Prostate gland (tissue), 2 donors: ENCODE results near the gene PDE11A.

Experiments used
- CTCF ChIP-seq, 4 experiments: fragments of 200-600 bp in 2 of 4; fragments of 450-650 bp in 2 of 4; sonication (generic) in 2 of 4; IDR thresholded peaks; 1 replicate in 3 of 4; 2 replicates in 1 of 4; pipeline ENCODE4 v1.5.1; 2016 to 2019; ENCODE audit warnings: antibody characterized with exemption in 4 of 4, mild to moderate bottlenecking in 2 of 4, moderate library complexity in 2 of 4
- POLR2A ChIP-seq: fragments of 450-650 bp; IDR thresholded peaks from one replicate; pipeline ENCODE4 v1.6.1; 2016; ENCODE audit warnings: antibody characterized with exemption, mild to moderate bottlenecking
- POLR2AphosphoS5 ChIP-seq: sonication (generic); formaldehyde crosslinking; IDR thresholded peaks from one replicate; pipeline ENCODE4 v1.6.1; 2017; ENCODE audit warnings: antibody characterized with exemption

DNA sequence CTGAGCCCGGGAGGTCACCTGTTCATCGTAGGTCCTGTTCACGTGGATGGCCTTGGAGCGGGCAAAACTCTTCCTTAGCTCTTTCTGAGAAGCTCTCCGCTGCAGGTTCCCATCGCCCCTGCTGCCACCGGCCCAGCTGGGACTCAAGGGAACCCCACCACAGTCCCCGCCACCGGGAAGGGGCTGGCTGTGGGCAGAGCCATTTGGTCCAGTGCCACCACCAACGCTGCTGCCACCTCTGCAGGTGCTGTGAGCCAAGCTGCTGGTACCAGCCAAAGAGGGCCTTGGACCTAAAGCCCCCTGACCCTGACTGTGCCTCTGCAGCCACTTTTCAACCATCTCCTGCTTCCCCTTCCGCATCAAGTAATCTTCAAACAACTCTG is 586 bp downstream of the PDE11A start:
- TF ChIP-seq CTCF (IDR thresholded peaks at IDR 0.05) (no peak), POLR2A (no peak), POLR2AphosphoS5 (no peak)
